Hepatocyte (in vitro differentiated cells): ENCODE results near the gene YARS1.

Source experiments
- CTCF ChIP-seq: fragments of 200-600 bp; sonication (generic); IDR thresholded peaks from 2 replicates; pipeline ENCODE4 v1.5.1; 2016; ENCODE audit warnings: antibody characterized with exemption, mild to moderate bottlenecking; ENCODE audit not compliant: poor library complexity
- EZH2phosphoT487 ChIP-seq: fragments of 200-600 bp; sonication (generic); IDR thresholded peaks from one replicate; pipeline ENCODE4 v1.6.1; 2018; ENCODE audit warnings: antibody characterized with exemption, mild to moderate bottlenecking, low read depth, moderate library complexity; ENCODE audit not compliant: unreplicated experiment, severe bottlenecking

DNA sequence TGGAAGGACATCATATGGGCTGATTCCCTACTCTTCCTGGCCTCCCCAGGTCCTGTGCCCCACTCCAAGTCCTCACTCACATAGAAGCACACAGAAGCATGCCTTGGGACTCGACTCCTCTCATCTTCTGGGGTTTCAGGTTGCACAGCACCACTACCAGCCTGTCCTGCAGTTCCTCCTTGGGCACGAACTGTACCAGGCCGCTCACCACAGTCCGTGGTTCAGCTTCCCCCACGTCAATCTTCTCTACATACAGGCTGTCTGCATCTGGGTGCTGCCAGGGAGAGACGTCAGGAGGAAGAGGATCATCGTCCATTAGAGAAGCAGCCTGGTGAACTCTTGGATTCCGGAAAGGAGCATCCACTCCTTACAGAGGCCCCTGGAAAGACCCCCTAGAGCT is 37.2 kb downstream of the YARS1 start:
- TF ChIP-seq EZH2phosphoT487 (no peak), CTCF (no peak)
